Middle frontal gyrus (tissue), 1 donor: ENCODE measurements around the gene NBEAL2.

Source experiments
- DNase-seq: peaks from one replicate; pipeline ENCODE4 v3.0.0-alpha.2; 2015; ENCODE audit warnings: low spot score; ENCODE audit errors: extremely low spot score

NBEAL2 gene

DNA sequence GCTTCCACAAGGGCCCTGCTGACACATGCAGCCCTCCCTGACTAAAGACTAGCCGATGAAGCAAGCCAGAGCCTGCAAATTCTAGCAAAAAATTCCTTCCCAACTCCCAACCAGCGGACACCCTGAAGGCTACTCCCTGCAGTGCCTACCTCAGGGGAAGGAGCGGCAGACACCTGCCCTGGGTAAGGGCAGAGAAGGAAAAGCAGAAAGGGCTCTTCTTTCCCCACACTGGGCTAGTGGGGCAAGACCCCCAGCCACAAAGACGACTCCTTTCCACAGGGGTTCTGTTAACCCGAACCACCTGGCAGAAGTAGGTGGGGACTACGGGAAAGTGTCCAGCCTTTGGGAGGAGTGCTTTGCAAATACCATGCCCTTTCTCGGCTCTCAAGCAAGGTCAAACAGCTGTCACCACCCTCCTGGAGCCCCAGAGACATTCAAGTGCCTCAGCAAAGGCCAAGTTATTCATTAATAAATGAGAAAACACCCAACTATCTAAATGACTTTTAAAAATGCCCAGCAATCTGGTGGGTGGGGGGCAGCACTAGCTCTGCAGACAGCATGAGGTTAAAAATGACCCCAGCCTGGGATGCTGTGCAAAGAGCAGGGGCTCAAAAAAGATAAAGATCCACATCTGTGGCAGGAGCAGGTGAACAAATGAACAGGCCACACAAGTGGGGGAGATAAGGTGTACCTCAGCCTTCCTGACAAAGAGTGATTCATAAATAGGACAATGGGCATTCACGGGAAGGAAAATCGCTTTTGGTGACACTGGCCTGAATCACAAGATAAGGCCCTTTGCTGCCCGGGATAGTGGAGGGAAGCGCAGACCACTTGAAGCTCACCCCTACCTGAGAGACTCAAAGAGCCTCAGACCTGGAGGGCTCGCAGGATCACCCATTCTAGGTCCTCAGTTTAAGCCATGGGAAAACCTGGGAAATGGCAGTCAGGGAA, 36.0 kb upstream of the NBEAL2 start:
- no peak for DNase-seq

- DNase-seq = no peak
Measured at GRCh38 chr3:46944191-46944590, 35.3 kb upstream of the NBEAL2 start.

- DNase-seq = no peak
Measured at GRCh38 chr3:46946416-46946815, 33.0 kb upstream of the NBEAL2 start.

- no peak for DNase-seq
Measured at GRCh38 chr3:46946856-46947545, 32.5 kb upstream of the NBEAL2 start.

DNA sequence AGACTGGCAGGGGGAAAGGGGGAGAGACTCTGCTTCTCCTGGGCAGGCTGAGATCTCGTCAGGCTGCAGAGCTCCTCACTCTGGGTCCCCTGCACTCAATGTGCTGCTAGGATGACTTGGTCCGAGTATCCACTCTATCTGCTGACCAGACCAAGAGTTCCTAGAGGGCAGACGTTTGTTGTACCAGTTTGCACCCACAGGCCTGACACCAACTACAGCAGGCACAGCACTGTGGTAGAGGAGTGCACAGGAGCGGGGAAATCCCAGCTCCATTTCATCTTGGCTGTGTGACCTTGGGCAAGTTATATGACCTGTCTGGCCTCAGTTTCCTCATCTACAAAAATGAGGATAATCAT, 31.9 kb upstream of the NBEAL2 start:
- DNase-seq = no peak

- no peak for DNase-seq
Measured at GRCh38 chr3:46947981-46948791, 31.3 kb upstream of the NBEAL2 start.

DNA sequence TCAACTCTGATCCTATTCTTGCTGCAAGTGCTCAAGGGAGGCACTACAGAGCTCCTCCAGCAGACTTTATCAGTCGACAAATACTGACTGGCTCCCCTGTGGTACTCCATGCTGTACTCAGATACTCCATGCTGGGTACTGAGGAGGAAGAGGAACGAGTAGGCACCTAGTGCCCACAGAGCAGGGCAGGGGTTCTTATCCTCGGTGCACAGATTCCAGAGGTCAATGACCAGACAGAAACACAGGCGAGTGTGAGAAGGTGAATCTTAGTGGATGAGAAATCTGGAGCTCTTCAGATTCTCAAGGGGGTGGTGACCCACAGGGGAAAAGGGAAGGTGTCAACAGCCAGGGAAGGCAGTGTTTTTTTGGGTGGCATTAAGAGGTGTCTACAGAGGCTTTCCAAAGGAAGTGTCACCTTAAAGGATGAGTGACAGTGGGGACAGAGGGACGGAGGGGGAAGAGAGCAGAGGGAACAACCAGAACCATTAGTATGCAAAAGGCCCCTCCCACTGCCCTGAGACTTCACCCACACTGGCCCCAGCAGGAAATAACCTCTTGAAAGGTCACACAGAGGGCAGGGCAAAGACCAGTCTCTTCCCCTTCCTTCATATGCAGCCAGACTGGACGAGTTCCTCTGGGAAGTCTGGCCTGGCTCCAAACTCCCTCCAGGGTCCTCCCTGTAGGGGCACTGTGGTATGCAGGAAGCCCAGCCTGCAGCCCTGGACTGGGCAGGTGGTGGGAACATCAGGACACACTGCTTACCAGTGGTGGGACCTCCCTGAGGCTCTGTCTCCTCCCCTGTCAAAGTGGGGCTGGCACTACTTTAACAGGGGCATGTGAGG, 30.4 kb upstream of the NBEAL2 start:
- DNase-seq = no peak

DNA sequence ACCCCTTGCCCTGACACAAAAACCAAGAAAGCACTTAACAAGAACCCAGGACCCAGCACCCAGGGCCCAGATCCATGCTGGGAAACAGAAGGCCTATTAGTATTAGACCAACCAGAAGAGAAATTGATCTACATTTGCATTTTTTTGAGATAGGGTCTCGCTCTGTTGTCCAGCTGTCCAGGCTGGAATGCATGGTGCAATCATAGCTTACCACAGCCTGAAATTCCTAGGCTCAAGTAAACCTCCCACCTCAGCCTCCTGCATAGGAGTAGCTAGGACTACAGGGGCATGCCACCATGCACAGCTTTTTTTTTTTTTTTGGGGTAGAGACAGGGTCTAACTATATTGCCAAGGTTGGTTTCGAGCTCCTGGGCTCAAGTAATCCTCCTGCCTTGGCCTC, 29.3 kb upstream of the NBEAL2 start:
- DNase-seq = no peak

DNA sequence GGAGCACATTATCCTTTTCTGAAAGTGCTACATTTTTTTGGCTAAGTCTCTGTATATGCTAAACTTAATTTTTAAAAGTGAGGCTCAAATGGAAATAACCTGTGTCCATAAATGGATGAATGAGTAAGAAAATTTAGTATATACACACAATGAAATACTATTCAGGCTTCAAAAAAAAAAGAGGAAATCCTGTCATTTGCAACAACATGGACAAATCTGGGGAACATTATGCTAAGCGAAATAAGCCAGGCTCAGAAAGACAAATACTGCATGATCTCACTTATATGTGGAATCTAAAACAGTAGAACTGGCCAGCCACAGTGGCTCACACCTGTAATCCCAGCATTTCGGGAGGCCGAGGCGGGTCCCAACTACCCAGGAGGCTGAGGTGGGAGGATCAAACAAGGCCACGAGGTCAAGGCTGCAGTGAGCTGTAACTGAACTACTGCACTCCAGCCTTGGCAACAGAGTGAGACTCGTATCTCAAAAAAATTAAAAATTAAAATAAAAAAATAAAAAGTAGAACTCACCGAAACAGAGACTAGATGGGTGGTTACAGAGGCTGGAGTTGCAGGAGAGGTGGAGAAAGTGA, 28.7 kb upstream of the NBEAL2 start:
- DNase-seq = no peak

GRCh38 chr3:46952813-46953212, 26.7 kb upstream of the NBEAL2 start:
- no peak for DNase-seq

DNA sequence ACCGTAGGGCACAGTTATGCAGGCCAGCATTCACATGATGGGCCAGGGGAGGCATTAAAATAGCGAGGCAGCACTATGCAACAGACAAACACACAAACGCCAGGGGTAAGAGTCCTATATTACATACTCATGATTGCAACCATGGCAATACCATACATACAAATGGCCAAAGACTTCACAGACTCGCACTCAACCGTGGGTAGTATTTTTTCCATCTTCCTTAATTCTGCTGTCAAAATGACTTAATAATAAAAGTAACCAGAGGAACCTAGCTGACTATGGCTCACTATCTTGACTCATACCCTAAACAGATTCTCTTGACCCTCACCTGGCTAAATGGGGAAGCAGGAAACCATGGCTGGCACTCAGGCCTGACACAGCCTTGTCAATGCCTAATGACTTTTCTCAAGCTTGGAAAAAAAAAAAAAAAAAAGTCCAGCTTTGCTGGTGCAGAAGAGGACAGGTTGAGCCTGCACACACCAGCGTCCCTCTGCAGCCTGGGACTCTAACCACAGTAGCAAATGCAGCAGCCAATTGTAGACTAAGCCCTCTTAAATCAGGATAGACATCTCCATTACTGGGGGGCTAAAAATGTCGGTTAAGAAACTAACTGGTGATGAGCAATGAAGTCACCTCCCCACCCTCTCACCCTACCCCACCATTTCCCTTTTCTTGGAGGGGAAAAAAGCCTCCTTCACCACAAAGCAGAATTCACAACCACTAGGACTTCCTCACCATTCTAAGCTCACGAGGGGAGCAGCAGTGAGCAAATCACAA, 26.0 kb upstream of the NBEAL2 start:
- no peak for DNase-seq

GRCh38 chr3:46954178-46954577, 25.3 kb upstream of the NBEAL2 start:
- no peak for DNase-seq

- DNase-seq = no peak
Measured at GRCh38 chr3:46955157-46955556, 24.3 kb upstream of the NBEAL2 start.

DNA sequence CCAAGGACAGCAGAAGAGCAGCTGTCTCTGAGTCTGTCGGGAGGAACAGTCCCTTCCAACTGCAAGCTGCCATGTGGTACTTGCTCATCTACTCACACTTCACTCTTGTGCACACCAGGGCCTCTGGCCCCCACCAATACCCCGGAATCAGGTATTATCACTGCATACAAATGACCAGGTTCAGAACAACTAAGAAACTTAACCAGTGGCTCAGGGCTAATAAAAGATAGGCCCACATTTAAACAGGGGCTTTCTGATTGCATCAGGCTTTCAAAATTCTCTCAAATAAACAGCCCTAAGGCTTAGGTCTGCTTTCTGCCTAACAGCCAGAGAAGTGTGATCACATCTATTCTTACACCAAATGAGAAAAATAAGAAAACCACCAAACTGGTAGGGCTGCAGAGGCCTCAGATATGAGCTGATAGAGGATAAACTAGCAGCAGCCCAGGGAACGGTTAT, 23.6 kb upstream of the NBEAL2 start:
- no peak for DNase-seq

GRCh38 chr3:46957092-46957820, 22.2 kb upstream of the NBEAL2 start:
- DNase-seq = no peak

GRCh38 chr3:46958467-46959160, 20.9 kb upstream of the NBEAL2 start:
- DNase-seq = no peak

DNA sequence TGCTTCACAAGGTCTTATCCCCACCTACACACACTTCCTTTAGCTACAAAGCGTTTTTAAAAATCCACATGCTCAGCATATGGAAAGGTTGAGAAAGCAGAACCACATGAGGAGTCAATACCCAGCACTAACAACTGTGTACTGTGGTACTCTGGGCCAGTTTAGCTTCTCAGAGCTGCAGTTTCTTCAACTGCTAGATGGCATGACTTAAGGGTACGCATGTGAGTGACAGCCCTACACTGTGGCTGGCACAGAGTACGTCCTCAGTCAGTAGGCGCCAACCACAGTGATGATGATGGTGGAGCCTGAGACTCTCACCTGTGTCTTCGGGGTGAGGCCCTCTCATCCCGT, 20.3 kb upstream of the NBEAL2 start:
- DNase-seq = no peak

GRCh38 chr3:46960081-46960701, 19.3 kb upstream of the NBEAL2 start:
- no peak for DNase-seq
